Measurements from ENCODE around the gene PIK3CB. TPM values are rescaled to one million over a fixed set of nuclear protein-coding genes. Genes with fewer than 3 reads are reported as not detected.
"Not testable (repeated sequence)": the region's sequence is repeated elsewhere in the genome, so short reads cannot be mapped to it uniquely, and the experiment has no call there.

The PIK3CB gene
- polyA plus RNA-seq, 3 donors, result 8.2 to 16.5 (median 14.9) TPM

DNA sequence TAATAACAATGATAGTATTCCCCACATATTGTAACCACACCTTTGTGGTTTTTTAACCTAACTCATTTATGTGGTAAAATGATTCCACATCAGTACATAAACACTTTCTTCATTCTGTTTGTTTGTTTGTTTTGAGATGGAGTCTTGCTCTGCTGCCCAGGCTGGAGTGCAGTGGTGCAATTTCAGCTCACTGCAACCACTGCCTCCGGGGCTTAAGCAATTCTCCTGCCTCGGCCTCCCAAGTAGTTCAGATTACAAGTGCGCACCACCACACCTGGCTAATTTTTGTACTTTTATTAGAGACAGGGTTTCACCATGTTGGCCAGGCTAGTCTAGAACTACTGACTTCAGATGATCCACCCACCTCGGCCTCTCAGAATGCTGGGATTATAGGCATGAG, 14.3 kb downstream of the PIK3CB start:
- WGBS, 3 donors, result 90 to 98% (median 90%) methylated on average over 4 of the region's 4 CpGs
- H3K27ac ChIP-seq (ENCODE audit: low read depth, low read length), result not testable (repeated sequence)

- 70 to 83% (median 81%) methylated on average over 1 of the region's 1 CpG for WGBS, 3 donors
- H3K27ac ChIP-seq (ENCODE audit: low read depth, low read length), result no peak overlapping the region
These were observed 16.4 kb downstream of the PIK3CB start for GRCh38 chr3:138818185-138818860.

DNA sequence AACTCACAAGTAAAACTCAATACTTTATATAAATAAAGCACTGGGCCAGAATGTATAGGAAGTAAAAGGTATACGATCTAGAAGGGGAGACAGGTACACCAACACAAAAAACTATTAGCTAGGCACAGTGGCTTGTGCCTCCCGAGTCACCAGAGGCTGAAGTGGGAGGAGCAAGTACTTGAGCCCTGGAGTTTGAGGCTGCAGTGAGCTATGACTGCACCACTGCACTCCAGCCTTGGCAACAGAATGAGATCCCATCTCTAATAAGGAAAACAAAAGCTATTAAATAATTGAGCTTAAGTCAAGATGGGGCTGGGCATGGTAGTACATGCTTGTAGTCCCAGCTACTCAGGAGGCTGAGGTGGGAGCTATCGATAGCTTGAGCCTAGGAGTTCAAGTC, 17.0 kb downstream of the PIK3CB start:
- WGBS, 3 donors, result 83 to 86% (median 83%) methylated on average over 3 of the region's 3 CpGs
- no peak overlapping the region for H3K27ac ChIP-seq (ENCODE audit: low read depth, low read length)

GRCh38 chr3:138812806-138813205, 21.9 kb downstream of the PIK3CB start:
- 78 to 82% (median 79%) methylated on average over 2 of the region's 2 CpGs for WGBS, 3 donors
- no peak overlapping the region for H3K27ac ChIP-seq (ENCODE audit: low read depth, low read length)

DNA sequence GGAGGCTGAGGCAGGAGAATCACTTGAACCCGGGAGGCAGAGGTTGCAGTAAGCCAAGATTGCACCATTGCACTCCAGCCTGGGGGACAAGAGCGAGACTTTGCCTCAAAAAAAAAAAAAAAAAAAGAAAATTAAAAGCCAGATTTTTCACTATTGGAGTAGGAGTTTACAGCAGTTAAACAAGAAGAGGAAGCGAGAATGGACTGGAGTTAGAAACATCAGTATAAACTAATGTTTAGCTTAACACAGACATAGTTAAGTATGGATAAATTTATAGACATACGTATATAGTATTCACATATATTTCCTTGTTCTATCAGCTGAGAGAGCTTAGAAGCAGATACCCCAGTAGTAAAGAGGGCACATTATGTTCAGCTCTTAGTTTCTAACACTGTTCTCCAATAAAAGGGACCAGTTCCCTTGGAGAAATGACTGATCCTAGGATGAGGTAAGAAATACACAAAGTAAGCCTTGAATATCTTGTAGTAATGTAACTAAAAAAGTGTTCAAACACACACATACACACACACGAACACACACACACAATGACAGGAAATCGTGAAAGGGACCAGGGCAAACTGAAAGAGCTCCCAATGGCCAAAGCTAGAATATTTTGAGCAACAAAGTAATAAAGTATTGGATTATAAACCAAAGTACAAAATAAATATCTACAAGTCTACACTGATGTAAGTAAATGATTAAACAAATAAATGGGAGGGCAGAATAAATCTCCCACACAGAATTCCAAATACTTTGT, 25.1 kb downstream of the PIK3CB start:
- WGBS, 3 donors, result 70 to 78% (median 71%) methylated on average over 6 of the region's 6 CpGs
- H3K27ac ChIP-seq (ENCODE audit: low read depth, low read length), result no peak overlapping the region

DNA sequence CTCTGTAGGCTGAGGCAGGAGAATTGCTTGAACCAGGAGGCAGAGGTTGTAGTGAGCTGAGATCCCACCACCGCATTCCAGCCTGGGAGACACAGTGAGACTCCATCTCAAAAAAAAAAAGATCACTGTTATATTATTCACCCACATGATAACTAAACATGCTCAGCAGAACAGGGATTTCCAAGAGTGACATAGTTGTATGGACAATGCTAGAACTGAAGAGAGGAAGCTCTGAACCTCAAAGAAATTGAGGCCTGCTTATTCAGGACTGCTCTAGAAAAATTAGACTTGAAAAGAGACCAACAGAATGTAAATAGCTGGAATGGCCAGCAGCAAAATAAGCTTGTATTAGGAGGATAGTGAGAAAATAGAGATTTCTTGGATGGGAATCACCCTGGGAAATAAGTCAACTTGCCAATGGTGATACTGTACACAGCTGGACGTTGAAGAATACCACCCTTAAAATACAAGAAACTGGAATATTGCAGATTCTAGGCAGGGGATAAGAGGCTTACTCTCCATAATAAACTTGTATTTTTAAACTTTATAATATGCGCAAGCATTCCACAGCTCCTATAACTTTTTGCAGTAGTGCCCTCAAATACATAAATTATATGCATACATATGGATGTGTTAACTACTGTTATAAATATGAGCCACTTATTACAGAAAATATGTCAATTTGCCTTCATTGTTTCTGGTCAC, 28.2 kb downstream of the PIK3CB start:
- 60 to 86% (median 72%) methylated on average over 3 of the region's 3 CpGs for WGBS, 3 donors
- no peak overlapping the region for H3K27ac ChIP-seq (ENCODE audit: low read depth, low read length)

DNA sequence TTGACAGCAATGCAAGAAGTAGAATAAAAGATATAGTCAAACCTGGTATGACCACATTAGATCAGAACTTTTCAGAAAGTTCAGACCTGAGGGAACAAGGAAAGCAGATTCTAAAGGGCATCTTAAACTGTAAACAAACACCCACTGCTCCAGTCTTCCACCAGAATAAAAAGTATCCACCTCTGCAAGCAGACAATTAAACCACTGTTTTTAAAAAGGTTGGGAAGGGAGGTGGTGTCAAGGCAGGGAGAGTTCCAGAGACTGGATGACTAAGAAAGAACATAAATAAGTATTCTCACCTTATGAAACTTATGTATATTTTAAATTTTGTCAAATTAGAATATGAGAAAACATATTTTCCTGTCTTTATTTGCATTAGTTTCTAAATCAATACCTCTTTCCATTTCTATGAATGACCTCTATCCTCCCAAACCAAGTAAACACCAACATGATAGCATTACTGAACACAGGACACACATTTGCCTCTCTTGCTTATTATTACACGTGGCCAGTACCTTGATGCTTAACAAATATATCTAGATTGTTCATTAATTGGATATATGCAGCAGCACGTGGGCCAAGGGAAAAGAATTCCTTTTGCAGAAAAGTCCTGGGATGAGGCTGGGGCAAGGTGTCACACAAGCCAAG, 31.6 kb downstream of the PIK3CB start:
- H3K27ac ChIP-seq (ENCODE audit: low read depth, low read length), result no peak overlapping the region
- WGBS, 3 donors, result 38 to 84% (median 83%) methylated on average over 2 of the region's 2 CpGs

- WGBS, 3 donors, result 95 to 97% (median 97%) methylated on average over 6 of the region's 6 CpGs
- H3K27ac ChIP-seq (ENCODE audit: low read depth, low read length), result not testable (repeated sequence)
These were observed 32.5 kb downstream of the PIK3CB start for GRCh38 chr3:138802223-138802622.

DNA sequence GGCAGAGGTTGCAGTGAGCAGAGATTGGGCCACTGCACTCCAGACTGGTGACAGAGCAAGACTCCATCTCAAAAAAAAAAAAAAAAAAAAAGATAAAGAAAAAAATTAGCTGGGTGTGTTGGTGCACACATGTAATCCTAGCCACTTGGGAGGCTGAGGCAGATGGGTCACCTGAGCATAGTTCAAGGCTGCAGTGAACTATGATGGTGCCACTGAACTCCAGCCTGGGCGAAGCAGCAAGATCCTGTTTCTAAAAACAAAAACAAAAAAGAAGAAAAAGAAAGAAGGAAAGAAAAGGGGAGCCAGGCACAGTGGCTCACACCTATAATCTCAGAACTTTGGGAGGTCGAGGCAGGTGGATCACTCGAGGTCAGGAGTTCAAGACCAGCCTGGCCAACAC, 32.9 kb downstream of the PIK3CB start:
- 95 to 100% (median 98%) methylated on average over 3 of the region's 3 CpGs for WGBS, 3 donors
- no peak overlapping the region for H3K27ac ChIP-seq (ENCODE audit: low read depth, low read length)

DNA sequence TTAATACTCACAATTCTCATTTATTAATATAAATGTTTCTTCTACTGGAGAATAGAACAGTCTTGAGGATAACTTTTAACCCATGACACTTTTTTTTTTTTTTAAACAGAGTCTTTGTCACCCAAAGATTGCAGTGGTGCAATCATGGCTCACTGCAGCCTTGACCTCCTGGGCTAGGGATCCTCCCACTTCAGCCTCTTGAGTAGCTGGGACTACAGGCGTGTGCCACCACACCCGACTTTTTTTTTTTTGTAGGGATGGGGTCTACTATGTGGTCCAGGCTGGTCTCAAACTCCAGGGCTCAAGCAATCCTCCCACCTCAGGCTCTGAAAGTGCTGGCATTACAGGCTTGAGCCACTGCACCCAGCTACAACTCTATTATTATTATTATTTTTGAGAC, 34.5 kb downstream of the PIK3CB start:
- WGBS, 3 donors, result 88 to 100% (median 98%) methylated on average over 2 of the region's 2 CpGs
- H3K27ac ChIP-seq (ENCODE audit: low read depth, low read length), result no peak overlapping the region

GRCh38 chr3:138799822-138800221, 34.9 kb downstream of the PIK3CB start:
- no peak overlapping the region for H3K27ac ChIP-seq (ENCODE audit: low read depth, low read length)
- WGBS, 3 donors, result 87 to 94% (median 90%) methylated on average over 3 of the region's 3 CpGs

DNA sequence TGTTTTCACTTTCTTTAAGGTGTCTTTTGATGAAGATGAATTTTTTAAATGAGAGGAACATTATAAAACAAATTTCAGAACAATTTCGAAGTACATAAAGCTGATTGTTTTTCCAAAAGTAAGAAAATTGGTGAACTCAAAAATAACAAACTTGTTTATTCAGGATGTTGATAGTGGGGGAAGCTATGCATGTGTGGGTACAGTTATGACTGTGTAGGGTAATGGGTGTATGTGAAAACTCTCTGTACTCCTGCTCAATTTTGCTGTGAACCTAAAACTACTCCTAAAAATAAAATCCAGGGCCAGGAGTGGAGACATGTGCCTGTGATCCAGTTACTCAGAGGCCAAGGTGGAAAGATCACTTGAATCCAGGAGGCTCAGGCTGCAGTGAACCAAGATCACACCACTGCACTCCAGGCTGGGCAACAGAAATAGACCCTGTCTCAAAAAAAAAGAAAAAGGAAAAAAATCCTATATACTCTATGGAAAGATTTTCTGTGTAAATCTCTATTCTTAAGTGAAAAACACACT, 37.2 kb downstream of the PIK3CB start:
- 86 to 96% (median 91%) methylated on average over 1 of the region's 1 CpG for WGBS, 3 donors
- H3K27ac ChIP-seq (ENCODE audit: low read depth, low read length), result no peak overlapping the region

DNA sequence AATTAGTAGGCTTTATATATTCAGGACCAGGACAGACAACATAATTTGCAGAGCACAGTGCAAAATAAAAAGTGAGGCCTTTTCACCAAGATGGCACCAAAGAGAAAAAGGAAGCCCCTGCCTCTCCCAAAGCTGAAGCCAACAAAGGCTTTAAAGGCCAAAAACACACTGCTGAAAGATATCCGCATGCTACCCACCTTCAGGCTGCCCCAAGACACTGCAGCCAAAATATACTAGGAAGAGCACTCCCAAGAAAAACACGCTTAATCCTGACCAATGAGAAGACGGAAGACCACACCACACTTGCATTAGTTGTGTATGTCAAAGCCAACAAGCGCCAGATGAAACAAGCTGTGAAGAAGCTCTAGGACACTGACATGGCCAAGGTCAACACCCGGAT, 38.0 kb downstream of the PIK3CB start:
- 95 to 97% (median 96%) methylated on average over 5 of the region's 5 CpGs for WGBS, 3 donors

DNA sequence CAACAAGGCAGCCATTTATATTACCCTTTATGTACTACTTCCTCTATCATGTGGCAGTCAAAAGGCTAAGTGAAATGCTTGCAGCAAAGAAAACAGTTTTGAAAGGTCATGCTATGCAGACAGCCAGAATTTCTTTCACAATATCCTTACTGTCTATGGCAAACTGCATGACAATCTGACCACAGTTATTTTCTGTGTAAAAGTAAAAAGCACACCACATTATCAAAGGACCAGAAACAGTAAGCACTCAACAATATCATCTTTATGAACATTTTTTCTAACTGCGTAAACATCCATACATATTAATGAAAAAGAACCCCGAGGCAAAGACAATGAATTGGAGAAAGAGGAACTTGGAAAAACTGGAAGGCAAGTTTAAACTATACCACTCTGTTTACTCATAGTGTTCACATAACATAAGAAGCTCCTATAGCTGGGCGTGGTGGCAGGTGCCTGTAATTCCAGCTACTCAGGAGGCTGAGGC, 47.9 kb downstream of the PIK3CB start:
- 59 to 83% (median 71%) methylated on average over 3 of the region's 3 CpGs for WGBS, 3 donors

More for the DNA sequence above, 38.0 kb downstream of the PIK3CB start:
- H3K27ac ChIP-seq (ENCODE audit: low read depth, low read length), result no peak overlapping the region

DNA sequence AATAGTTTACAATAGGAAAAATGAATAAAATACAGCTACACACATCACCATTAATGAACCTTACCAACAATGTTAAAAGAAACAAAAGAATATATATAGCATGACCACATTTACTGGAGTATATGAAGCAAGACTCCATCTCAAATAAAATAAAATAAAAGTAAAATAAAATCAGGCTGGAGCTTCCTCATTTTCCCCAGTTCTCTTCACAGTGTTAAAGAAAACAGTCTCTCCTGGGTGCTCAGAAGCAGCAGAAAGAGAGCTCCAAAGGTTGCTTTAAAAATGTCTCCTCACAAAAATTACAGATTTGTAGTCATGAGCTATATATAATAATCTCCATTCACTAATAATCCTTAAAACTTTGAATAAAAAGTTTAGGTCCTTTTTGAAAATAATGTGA, 48.8 kb downstream of the PIK3CB start:
- H3K27ac ChIP-seq (ENCODE audit: low read depth, low read length), result no peak overlapping the region

More for the DNA sequence above, 47.9 kb downstream of the PIK3CB start:
- no peak overlapping the region for H3K27ac ChIP-seq (ENCODE audit: low read depth, low read length)

- 65 to 79% (median 75%) methylated on average over 6 to 7 of the region's 7 CpGs for WGBS, 3 donors
- H3K27ac ChIP-seq (ENCODE audit: low read depth, low read length), result not testable (repeated sequence)
These were observed 49.3 kb downstream of the PIK3CB start for GRCh38 chr3:138785362-138785857.

GRCh38 chr3:138782755-138783154, 52.0 kb downstream of the PIK3CB start:
- no peak overlapping the region for H3K27ac ChIP-seq (ENCODE audit: low read depth, low read length)
- 79 to 83% (median 83%) methylated on average over 1 of the region's 1 CpG for WGBS, 3 donors

- H3K27ac ChIP-seq (ENCODE audit: low read depth, low read length), result no peak overlapping the region
- 56 to 68% (median 67%) methylated on average over 5 of the region's 5 CpGs for WGBS, 3 donors
These were observed 53.7 kb downstream of the PIK3CB start for GRCh38 chr3:138781012-138781470.
